Neural cell (in vitro differentiated cells): ENCODE data around the gene ANKRD33. TPM values are rescaled to one million over a fixed set of nuclear protein-coding genes. Genes with fewer than 3 reads are reported as not detected.

Experiments
- H2AFZ ChIP-seq: fragments of 200-600, 300-800 bp; sonication (generic), shearing (Covaris generic); 2 replicates; pipeline ENCODE4 v1.6.0; 2014; ENCODE audit warnings: low read depth, mild to moderate bottlenecking, antibody characterized with exemption, low read length, moderate library complexity
- H3F3A ChIP-seq: fragments of 200-600 bp; shearing (Covaris generic); 2 replicates; pipeline ENCODE4 v1.6.1; 2016; ENCODE audit warnings: mild to moderate bottlenecking, moderate library complexity, mixed read lengths, antibody characterized with exemption, low read length; ENCODE audit not compliant: insufficient read depth, poor library complexity, severe bottlenecking
- H3K27ac ChIP-seq: fragments of 200-600, 300-800 bp; sonication (generic), shearing (Covaris generic); 2 replicates; pipeline ENCODE4 v1.5.1; 2014; ENCODE audit warnings: mild to moderate bottlenecking, low read length, moderate library complexity
- H3K27me3 ChIP-seq: fragments of 300-800, 200-600 bp; sonication (generic), shearing (Covaris generic); 2 replicates; pipeline ENCODE4 v1.6.0; 2014; ENCODE audit warnings: mild to moderate bottlenecking, low read depth, low read length, moderate library complexity; ENCODE audit not compliant: insufficient read depth
- H3K36me3 ChIP-seq: fragments of 300-800, 200-600 bp; sonication (generic), shearing (Covaris generic); 2 replicates; pipeline ENCODE4 v1.5.1; 2014; ENCODE audit warnings: mild to moderate bottlenecking, antibody characterized with exemption, low read length, moderate library complexity; ENCODE audit not compliant: insufficient read depth
- H3K4me2 ChIP-seq: fragments of 300-800, 200-600 bp; sonication (generic), shearing (Covaris generic); 2 replicates; pipeline ENCODE4 v1.6.0; 2014; ENCODE audit warnings: mild to moderate bottlenecking, low read length
- H3K4me3 ChIP-seq: fragments of 300-800, 200-600 bp; sonication (generic), shearing (Covaris generic); 2 replicates; pipeline ENCODE4 v1.5.1; 2014; ENCODE audit warnings: mild to moderate bottlenecking, low read length, moderate library complexity
- H3K79me2 ChIP-seq: fragments of 200-600 bp; shearing (Covaris generic); replicated peaks from 2 replicates; pipeline ENCODE4 v1.6.0; 2014; ENCODE audit warnings: mild to moderate bottlenecking, low read length, moderate library complexity; ENCODE audit not compliant: insufficient read depth
- H3K9ac ChIP-seq: fragments of 300-800, 200-600 bp; sonication (generic), shearing (Covaris generic); 2 replicates; pipeline ENCODE4 v1.6.1; 2016; ENCODE audit warnings: mild to moderate bottlenecking, low read length, mixed read lengths
- H3K9me2 ChIP-seq: fragments of 200-600 bp; shearing (Covaris generic); 2 replicates; pipeline ENCODE4 v1.6.1; 2016; ENCODE audit warnings: mild to moderate bottlenecking, low read length, mixed read lengths; ENCODE audit not compliant: insufficient read depth
- H3K9me3 ChIP-seq: fragments of 200-600, 300-800 bp; sonication (generic), shearing (Covaris generic); 2 replicates; pipeline ENCODE4 v1.6.1; 2016; ENCODE audit warnings: mild to moderate bottlenecking, mixed run types, low read length, moderate library complexity, mixed read lengths
- H4K20me1 ChIP-seq: fragments of 200-600 bp; shearing (Covaris generic); 2 replicates; pipeline ENCODE4 v1.6.1; 2016; ENCODE audit warnings: mild to moderate bottlenecking, mixed run types; ENCODE audit not compliant: insufficient read depth
- CTCF ChIP-seq: fragments of 450-650 bp; IDR thresholded peaks from 2 replicates; pipeline ENCODE4 v1.5.1; 2014; ENCODE audit warnings: antibody characterized with exemption, mild to moderate bottlenecking, moderate library complexity; ENCODE audit not compliant: poor library complexity, severe bottlenecking
- EP300 ChIP-seq: fragments of 450-650 bp; conservative IDR thresholded peaks from 2 replicates; pipeline ENCODE4 v1.6.1; 2014; ENCODE audit warnings: antibody characterized with exemption, mild to moderate bottlenecking, moderate library complexity; ENCODE audit not compliant: poor library complexity, severe bottlenecking
- EZH2 ChIP-seq: fragments of 200-600, 300-800 bp; shearing (Covaris generic), sonication (generic); IDR thresholded peaks from 2 replicates; pipeline ENCODE4 v1.6.1; 2014; ENCODE audit warnings: antibody characterized with exemption, low read length, borderline replicate concordance, mild to moderate bottlenecking; ENCODE audit not compliant: insufficient read depth, poor library complexity, severe bottlenecking
- MXI1 ChIP-seq: fragments of 450-650 bp; conservative IDR thresholded peaks from 2 replicates; pipeline ENCODE4 v1.6.1; 2014; ENCODE audit warnings: antibody characterized with exemption, mild to moderate bottlenecking; ENCODE audit not compliant: poor library complexity, severe bottlenecking
- POLR2AphosphoS5 ChIP-seq: IDR thresholded peaks from 2 replicates; pipeline ENCODE4 v1.6.1; 2012
- RAD21 ChIP-seq: fragments of 450-650 bp; conservative IDR thresholded peaks from 2 replicates; pipeline ENCODE4 v1.6.1; 2014; ENCODE audit warnings: antibody characterized with exemption, mild to moderate bottlenecking, moderate library complexity
- REST ChIP-seq: IDR thresholded peaks from 2 replicates; pipeline ENCODE4 v1.6.1; 2012; ENCODE audit warnings: borderline replicate concordance
- SMC3 ChIP-seq: fragments of 450-650 bp; conservative IDR thresholded peaks from 2 replicates; pipeline ENCODE4 v1.6.1; 2014; ENCODE audit warnings: antibody characterized with exemption, mild to moderate bottlenecking, moderate library complexity; ENCODE audit not compliant: poor library complexity
- TAF1 ChIP-seq: IDR thresholded peaks from 2 replicates; pipeline ENCODE4 v1.6.1; 2012; ENCODE audit warnings: low read depth
- polyA plus RNA-seq: library from polyadenylated mRNA; depleted of rRNA; stranded (reverse); fragments of >200 nt; gene quantifications from 2 replicates; pipeline ENCODE4 v1.2.3, GENCODE V29; 2014

Gene ANKRD33
- polyA plus RNA-seq, 1 donor from 2014 or later, result not detected

- H3K79me2 ChIP-seq, result no peaks in the 10 kb centered on the region
- H2AFZ ChIP-seq, result no peak overlapping the region
- H3K9me2 ChIP-seq, result no peaks in the 10 kb centered on the region
- no peaks in the 10 kb centered on the region for H3F3A ChIP-seq
- no peak overlapping the region for H3K4me3 ChIP-seq
- H3K27ac ChIP-seq, result no peak overlapping the region
- no peaks in the 10 kb centered on the region for H3K9me3 ChIP-seq
- H3K9ac ChIP-seq, result no peak overlapping the region
- H3K27me3 ChIP-seq, result no peaks in the 10 kb centered on the region
- no peak overlapping the region for H3K4me2 ChIP-seq
- TF ChIP-seq EZH2 (no peak), RAD21 (no peak), TAF1 (no peak), CTCF (no peak), POLR2AphosphoS5 (no peak), SMC3 (no peak), EP300 (no peak), REST (no peak), MXI1 (no peak)
- H4K20me1 ChIP-seq, result no peaks in the 10 kb centered on the region
- H3K36me3 ChIP-seq, result no peaks in the 10 kb centered on the region
Observed at GRCh38 chr12:51938726-51939125, 50.8 kb downstream of the ANKRD33 start.

GRCh38 chr12:51941011-51941581 lies 53.2 kb downstream of the ANKRD33 start:
- H3K4me3 ChIP-seq, result no peak overlapping the region
- no peaks in the 10 kb centered on the region for H4K20me1 ChIP-seq
- H3K79me2 ChIP-seq, result no peaks in the 10 kb centered on the region
- H2AFZ ChIP-seq, result no peak overlapping the region
- no peak for TF ChIP-seq SMC3
- no peak for TF ChIP-seq EZH2
- TF ChIP-seq REST, result no peak
- no peak for TF ChIP-seq CTCF
- no peak for TF ChIP-seq MXI1
- no peak for TF ChIP-seq TAF1
- no peak for TF ChIP-seq RAD21
- TF ChIP-seq POLR2AphosphoS5, result no peak
- TF ChIP-seq EP300, result no peak
- H3K27ac ChIP-seq, result no peak overlapping the region
- no peak overlapping the region for H3K4me2 ChIP-seq
- H3K36me3 ChIP-seq, result no peaks in the 10 kb centered on the region
- no peaks in the 10 kb centered on the region for H3K9me2 ChIP-seq
- no peaks in the 10 kb centered on the region for H3F3A ChIP-seq
- H3K27me3 ChIP-seq, result no peaks in the 10 kb centered on the region
- H3K9me3 ChIP-seq, result no peaks in the 10 kb centered on the region
- no peak overlapping the region for H3K9ac ChIP-seq
